IPS-NIHi7 (cell line): ENCODE measurements around the gene SGIP1.
"Not testable (repeated sequence)": the region's sequence is repeated elsewhere in the genome, so short reads cannot be mapped to it uniquely, and the experiment has no call there.

Experiments
- DNase-seq: peaks from one replicate; pipeline ENCODE4 v3.0.0; 2012; ENCODE audit warnings: mixed read lengths; ENCODE audit errors: extremely low spot score

SGIP1 gene

GRCh38 chr1:66679140-66679539 is 145.2 kb downstream of the SGIP1 start:
- DNase-seq: no peak

DNA sequence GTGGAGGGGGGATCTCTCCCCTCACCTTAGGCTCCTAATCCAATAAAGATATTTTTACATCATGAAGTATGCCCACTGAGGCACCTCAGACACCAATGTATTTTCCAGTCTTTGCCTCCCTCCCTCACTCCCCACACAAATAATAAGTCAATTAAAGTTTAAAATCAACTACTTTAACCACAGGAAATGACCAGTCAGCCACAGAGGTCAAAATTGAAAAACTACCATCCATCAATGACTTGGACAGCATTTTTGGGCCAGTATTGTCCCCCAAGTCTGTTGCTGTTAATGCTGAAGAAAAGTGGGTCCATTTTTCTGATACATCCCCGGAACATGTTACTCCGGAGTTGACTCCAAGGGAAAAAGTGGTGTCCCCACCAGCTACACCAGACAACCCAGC is 147.7 kb downstream of the SGIP1 start:
- no peak for DNase-seq

GRCh38 chr1:66682106-66682505 is 148.2 kb downstream of the SGIP1 start:
- DNase-seq: no peak

DNA sequence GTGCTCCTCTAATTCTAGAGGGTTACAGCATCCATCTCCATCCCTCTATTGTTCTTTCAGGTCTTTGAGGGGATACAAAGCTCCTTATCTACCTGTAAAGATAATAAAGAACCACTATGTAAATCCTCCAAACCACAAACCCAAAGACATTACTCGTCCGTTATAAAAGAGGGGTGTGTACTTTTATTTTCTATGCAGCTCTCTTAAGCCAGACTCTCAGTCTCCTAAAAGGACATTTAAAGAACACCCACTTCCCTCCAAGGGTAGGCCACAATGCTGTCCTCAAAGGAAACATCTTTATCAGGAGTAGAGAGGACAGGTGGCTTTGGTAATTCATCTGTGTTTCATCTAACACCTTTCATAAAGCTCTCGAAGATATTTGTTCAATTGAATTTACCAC is 150.4 kb downstream of the SGIP1 start:
- DNase-seq: no peak

DNA sequence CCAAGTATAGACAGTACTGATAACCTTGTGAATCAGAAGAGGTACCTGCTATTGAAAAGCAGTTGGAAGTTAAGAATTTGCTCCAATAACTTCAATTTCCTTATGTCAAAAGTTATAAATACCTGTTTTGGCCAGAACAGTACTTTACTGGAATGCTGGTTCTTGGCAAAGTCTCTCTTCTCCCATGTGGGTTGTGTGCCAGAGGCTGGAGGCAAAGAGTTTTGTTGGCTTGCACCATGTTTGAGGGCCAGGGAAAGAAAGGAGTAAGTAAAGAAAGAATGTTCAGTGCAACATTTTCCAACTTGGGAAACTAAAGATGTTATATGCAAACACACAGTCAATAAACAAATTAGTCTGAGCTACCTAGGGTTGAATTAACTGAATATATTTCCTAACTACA is 151.3 kb downstream of the SGIP1 start:
- no peak for DNase-seq

DNA sequence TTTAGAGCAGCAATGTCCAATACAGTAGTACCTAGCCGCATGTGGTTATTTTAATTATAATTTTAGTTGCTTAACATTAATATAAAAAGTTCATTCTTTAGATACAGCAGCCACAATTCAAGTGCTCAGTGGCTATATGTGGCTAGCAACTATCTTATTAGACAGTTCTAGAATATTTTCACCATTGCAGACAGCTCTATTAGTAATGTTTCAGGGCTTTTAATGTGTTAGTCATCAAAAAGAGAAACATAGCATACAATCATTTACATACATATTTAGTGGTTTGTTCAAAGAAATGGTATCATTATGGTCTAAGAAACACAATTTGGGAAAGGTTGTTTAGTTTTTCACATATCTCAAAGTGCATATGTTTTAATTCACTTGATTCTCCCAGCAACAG is 151.7 kb downstream of the SGIP1 start:
- no peak for DNase-seq

DNA sequence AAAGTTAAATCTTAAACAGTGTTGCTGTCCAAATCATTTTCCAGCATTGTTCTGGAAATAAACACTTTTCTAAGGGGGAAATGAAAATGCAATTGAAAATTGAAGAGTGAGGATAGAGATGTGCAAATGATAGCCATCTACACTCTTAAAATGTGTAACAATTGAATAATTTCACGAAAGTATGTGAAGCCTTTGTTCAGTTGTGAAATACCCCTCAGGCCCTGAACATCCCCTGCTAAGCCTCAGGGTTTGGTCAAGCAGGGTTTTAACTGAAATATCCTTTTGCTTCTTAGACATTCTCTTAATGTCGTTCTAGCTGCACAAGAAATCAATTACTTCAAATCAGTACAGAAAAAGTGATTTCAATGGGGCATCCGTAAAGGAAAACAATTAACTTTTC is 152.5 kb downstream of the SGIP1 start:
- no peak for DNase-seq

- no peak for DNase-seq
These were observed 153.4 kb downstream of the SGIP1 start for GRCh38 chr1:66687358-66687757.

GRCh38 chr1:66690666-66691381 is 156.9 kb downstream of the SGIP1 start:
- no peak for DNase-seq

DNA sequence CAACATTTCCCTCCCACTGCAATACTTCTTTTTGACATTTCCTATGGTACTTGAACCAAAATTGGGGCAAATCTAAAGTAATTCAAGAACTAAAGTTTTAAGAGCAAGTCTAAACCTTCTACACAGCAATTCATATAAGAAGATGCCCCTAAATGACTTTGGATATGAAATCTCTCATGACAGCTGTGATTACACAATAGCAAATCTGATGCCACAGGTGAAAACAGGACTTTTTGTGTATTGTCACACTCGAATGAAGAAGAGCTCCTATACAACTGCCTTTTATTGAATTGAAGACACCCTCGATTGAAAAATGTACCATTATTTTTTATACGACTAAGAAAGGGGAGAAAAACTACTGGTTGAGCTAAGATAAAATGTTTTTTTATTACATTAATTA is 158.7 kb downstream of the SGIP1 start:
- no peak for DNase-seq

GRCh38 chr1:66693856-66694255 is 159.9 kb downstream of the SGIP1 start:
- no peak for DNase-seq

DNA sequence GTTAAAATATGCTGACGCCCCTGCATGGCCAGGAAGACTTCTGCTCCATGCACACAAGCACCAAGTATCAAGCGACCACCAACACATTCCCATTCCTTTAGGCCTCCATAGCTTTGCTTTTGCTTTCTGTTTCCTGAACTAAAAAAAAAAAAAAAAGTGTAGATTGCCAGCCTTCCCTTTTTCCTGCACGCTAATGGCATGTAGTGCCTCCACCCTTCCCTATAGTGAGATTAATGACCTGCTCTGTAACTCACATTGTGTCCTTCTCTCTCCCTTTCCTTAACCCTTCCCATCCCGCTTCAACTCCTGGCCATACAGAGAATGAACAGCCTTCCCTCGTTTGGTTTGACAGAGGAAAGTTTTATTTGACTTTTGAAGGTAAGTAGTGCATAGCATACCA is 161.2 kb downstream of the SGIP1 start:
- DNase-seq: no peak

GRCh38 chr1:66696771-66697170 is 162.8 kb downstream of the SGIP1 start:
- DNase-seq: no peak

GRCh38 chr1:66699213-66699612 is 165.3 kb downstream of the SGIP1 start:
- DNase-seq: no peak

- no peak for DNase-seq
These were observed 170.4 kb downstream of the SGIP1 start for GRCh38 chr1:66704177-66704875.

GRCh38 chr1:66705110-66705509 is 171.2 kb downstream of the SGIP1 start:
- DNase-seq: no peak

GRCh38 chr1:66711420-66711819 is 177.5 kb downstream of the SGIP1 start:
- DNase-seq: no peak

DNA sequence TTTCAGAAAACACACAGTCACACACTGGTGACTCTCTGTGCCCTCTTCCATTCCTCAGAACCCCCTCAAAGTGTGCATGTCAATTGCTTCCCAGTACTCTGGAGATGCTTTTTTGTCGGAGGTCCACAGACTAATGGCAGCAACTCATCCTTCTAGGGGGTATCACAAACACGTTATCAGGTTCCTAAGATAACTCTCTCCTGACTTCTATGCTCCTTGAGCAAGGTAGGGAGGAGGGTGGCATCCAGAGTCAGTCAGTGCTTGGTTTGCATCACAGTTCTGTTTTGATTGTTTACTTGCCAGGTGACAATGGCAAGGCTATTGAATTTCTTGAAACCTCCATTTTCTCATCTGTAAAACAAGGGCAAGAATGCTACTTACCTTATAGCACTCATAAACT is 178.9 kb downstream of the SGIP1 start:
- DNase-seq: no peak

- no peak for DNase-seq
These were observed 190.0 kb downstream of the SGIP1 start for GRCh38 chr1:66723985-66724384.

GRCh38 chr1:66725885-66726665 is 192.1 kb downstream of the SGIP1 start:
- DNase-seq: peak; percentile 62

DNA sequence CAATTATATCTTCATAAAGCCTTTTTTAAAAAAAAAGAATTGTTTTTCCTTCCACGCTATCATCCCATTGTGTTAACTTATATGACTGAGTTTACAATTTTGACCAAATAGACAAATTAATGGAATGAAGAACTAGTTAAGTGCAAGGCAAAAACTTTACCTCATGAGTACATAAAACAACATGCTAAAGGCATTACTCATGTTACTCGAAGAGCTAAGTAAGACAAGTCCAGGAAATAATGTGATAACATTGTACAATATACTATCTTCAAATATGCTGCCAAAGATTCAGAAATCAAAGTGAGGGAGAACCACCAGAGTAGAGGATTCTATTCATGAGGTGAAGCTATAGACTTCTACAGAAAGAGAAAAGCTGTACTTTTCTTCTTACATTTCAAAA is 194.1 kb downstream of the SGIP1 start:
- no peak for DNase-seq

DNA sequence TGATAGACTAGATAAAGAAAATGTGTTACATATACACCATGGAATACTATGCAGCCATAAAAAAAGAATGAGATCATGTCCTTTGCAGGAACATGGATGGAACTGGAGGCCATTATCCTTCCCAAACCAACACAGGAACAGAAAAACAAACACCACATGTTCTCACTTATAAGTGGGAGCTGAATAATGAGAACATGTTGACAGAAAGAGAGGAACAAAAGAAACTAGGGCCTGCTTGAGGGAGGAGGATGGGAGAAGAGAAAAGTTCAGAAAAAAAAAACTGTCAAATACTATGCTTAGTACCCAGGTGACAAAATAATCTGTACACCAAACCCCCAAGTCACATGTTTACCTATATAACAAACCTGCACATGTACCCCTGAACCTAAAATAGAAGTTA is 194.8 kb downstream of the SGIP1 start:
- DNase-seq: not testable (repeated sequence)

- DNase-seq: no peak
These were observed 195.2 kb downstream of the SGIP1 start for GRCh38 chr1:66729119-66729518.
